Stimulated activated effector memory CD8-positive, alpha-beta T cell treated with anti-CD3 and anti-CD28 coated beads, Interleukin-12 subunit alpha, Interleukin-12 subunit beta, amount 100 ng/mL, for 72 hours (primary cell): ENCODE results near the gene STRN4.

ENCODE experiments used
- ATAC-seq: fragments of 150-1000 bp; cut with Tn5 transposase; 2 replicates; pipeline ENCODE4 v1.10.0; 2021
- DNase-seq, 2 donors: peaks; one replicate each; pipeline ENCODE4 v3.0.0; 2021 to 2022; ENCODE audit warnings: low spot score in 2 of 2
- H3K27ac Mint-ChIP-seq: one replicate; pipeline ENCODE4 v1.8.0; 2022; ENCODE audit warnings: mild to moderate bottlenecking, mixed read lengths
- H3K36me3 Mint-ChIP-seq: one replicate; pipeline ENCODE4 v1.8.0; 2022; ENCODE audit warnings: mild to moderate bottlenecking, mixed read lengths
- H3K4me1 Mint-ChIP-seq: one replicate; pipeline ENCODE4 v1.8.0; 2022; ENCODE audit warnings: mixed read lengths
- H3K4me3 Mint-ChIP-seq: one replicate; pipeline ENCODE4 v1.8.0; 2022; ENCODE audit warnings: mild to moderate bottlenecking, mixed read lengths
- H3K9me3 Mint-ChIP-seq: one replicate; pipeline ENCODE4 v1.8.0; 2022; ENCODE audit warnings: mixed read lengths

Gene STRN4

GRCh38 chr19:46746281-46747057 is at the start of gene STRN4:
TSS of gene STRN4 (minus strand) at chr19:46746450. CDS start at chr19:46746430, 20 bp downstream.
- DNase-seq (peak; percentile 41 to 70), ATAC-seq (peak; percentile 80)
- Mint-ChIP-seq H3K27ac (peak within 1 kb of the TSS; percentile 95), H3K4me3 (peak within 1 kb of the TSS; percentile 93), H3K36me3 (peaks cover 71% of the 10 kb centered on the region), H3K4me1 (peaks cover 62% of the 10 kb centered on the region), H3K9me3 (no peaks in the 10 kb centered on the region)

- no peak overlapping the region for H3K4me3 Mint-ChIP-seq
- ATAC-seq (no peak), DNase-seq (no peak)
- H3K4me1 Mint-ChIP-seq = peaks cover 21% of the 10 kb centered on the region
- H3K9me3 Mint-ChIP-seq = no peaks in the 10 kb centered on the region
- peak overlapping the region; percentile 58 for H3K27ac Mint-ChIP-seq
- peaks cover 18% of the 10 kb centered on the region for H3K36me3 Mint-ChIP-seq
Observed at GRCh38 chr19:46791944-46792343, 45.7 kb upstream of the STRN4 start.

- peak overlapping the region; percentile 99 for H3K4me3 Mint-ChIP-seq
Observed at GRCh38 chr19:46789371-46789770, 43.1 kb upstream of the STRN4 start.

GRCh38 chr19:46788968-46789338 is 42.7 kb upstream of the STRN4 start:
- ATAC-seq (no peak), DNase-seq (no peak)
- Mint-ChIP-seq H3K4me3 (peak overlapping the region; percentile 99), H3K4me1 (peaks cover 48% of the 10 kb centered on the region), H3K27ac (peak overlapping the region; percentile 100), H3K9me3 (no peaks in the 10 kb centered on the region), H3K36me3 (peaks cover 48% of the 10 kb centered on the region)

More at GRCh38 chr19:46789371-46789770, 43.1 kb upstream of the STRN4 start:
- Mint-ChIP-seq H3K9me3 (no peaks in the 10 kb centered on the region), H3K36me3 (peaks cover 44% of the 10 kb centered on the region), H3K27ac (peak overlapping the region; percentile 100), H3K4me1 (peaks cover 44% of the 10 kb centered on the region)
- ATAC-seq (no peak), DNase-seq (no peak)

GRCh38 chr19:46788262-46788967 is 42.2 kb upstream of the STRN4 start, which contains the start of gene SLC1A5:
TSS of gene SLC1A5 (minus strand) at chr19:46788594. CDS start at chr19:46787965, 629 bp downstream.
- Mint-ChIP-seq H3K4me3 (peak within 1 kb of the TSS; percentile 99), H3K4me1 (peaks cover 54% of the 10 kb centered on the region), H3K27ac (peak within 1 kb of the TSS; percentile 100), H3K9me3 (no peaks in the 10 kb centered on the region), H3K36me3 (peaks cover 54% of the 10 kb centered on the region)
- ATAC-seq (peak; percentile 84), DNase-seq (peak; percentile 95 to 100)

GRCh38 chr19:46787331-46788261 is 41.3 kb upstream of the STRN4 start:
- H3K4me3 Mint-ChIP-seq = peak overlapping the region; percentile 99
- peaks cover 62% of the 10 kb centered on the region for H3K36me3 Mint-ChIP-seq
- H3K4me1 Mint-ChIP-seq = peaks cover 61% of the 10 kb centered on the region
- DNase-seq (peak; percentile 36 to 72), ATAC-seq (no peak)
- peak overlapping the region; percentile 100 for H3K27ac Mint-ChIP-seq
- no peaks in the 10 kb centered on the region for H3K9me3 Mint-ChIP-seq

- peaks cover 61% of the 10 kb centered on the region for H3K4me1 Mint-ChIP-seq
- H3K9me3 Mint-ChIP-seq = no peaks in the 10 kb centered on the region
- peak overlapping the region; percentile 99 for H3K4me3 Mint-ChIP-seq
- H3K27ac Mint-ChIP-seq = peak overlapping the region; percentile 100
- DNase-seq = peak in 1 of 2 donors; percentile 72
- ATAC-seq = no peak
- peaks cover 68% of the 10 kb centered on the region for H3K36me3 Mint-ChIP-seq
Observed at GRCh38 chr19:46787040-46787330, 40.7 kb upstream of the STRN4 start.

- Mint-ChIP-seq H3K4me3 (peak overlapping the region; percentile 99), H3K36me3 (peaks cover 73% of the 10 kb centered on the region), H3K9me3 (no peaks in the 10 kb centered on the region), H3K4me1 (peaks cover 63% of the 10 kb centered on the region), H3K27ac (peak overlapping the region; percentile 100)
- DNase-seq (peak; percentile 66 to 94), ATAC-seq (peak; percentile 73)
Observed at GRCh38 chr19:46786236-46787039, 40.2 kb upstream of the STRN4 start.

GRCh38 chr19:46785980-46786235 is 39.7 kb upstream of the STRN4 start:
- H3K4me1 Mint-ChIP-seq = peaks cover 63% of the 10 kb centered on the region
- no peak for ATAC-seq
- H3K36me3 Mint-ChIP-seq = peaks cover 79% of the 10 kb centered on the region
- DNase-seq = no peak
- H3K4me3 Mint-ChIP-seq = peak overlapping the region; percentile 99
- H3K27ac Mint-ChIP-seq = peak overlapping the region; percentile 100
- no peaks in the 10 kb centered on the region for H3K9me3 Mint-ChIP-seq

- no peaks in the 10 kb centered on the region for H3K9me3 Mint-ChIP-seq
- H3K4me1 Mint-ChIP-seq = peaks cover 63% of the 10 kb centered on the region
- H3K36me3 Mint-ChIP-seq = peaks cover 85% of the 10 kb centered on the region
- H3K4me3 Mint-ChIP-seq = peak overlapping the region; percentile 99
- ATAC-seq (no peak), DNase-seq (peak in 1 of 2 donors; percentile 68)
- H3K27ac Mint-ChIP-seq = peak overlapping the region; percentile 100
Observed at GRCh38 chr19:46785054-46785979, 39.1 kb upstream of the STRN4 start.

- H3K4me1 Mint-ChIP-seq = peaks cover 63% of the 10 kb centered on the region
- H3K9me3 Mint-ChIP-seq = no peaks in the 10 kb centered on the region
- H3K27ac Mint-ChIP-seq = peak overlapping the region; percentile 100
- peak; percentile 64 for ATAC-seq
- H3K4me3 Mint-ChIP-seq = peak overlapping the region; percentile 99
- peaks cover 93% of the 10 kb centered on the region for H3K36me3 Mint-ChIP-seq
- DNase-seq = peak; percentile 38 to 90
Observed at GRCh38 chr19:46784262-46785053, 38.2 kb upstream of the STRN4 start.

- H3K4me1 Mint-ChIP-seq = peaks cover 63% of the 10 kb centered on the region
- peak overlapping the region; percentile 99 for H3K4me3 Mint-ChIP-seq
- H3K27ac Mint-ChIP-seq = peak overlapping the region; percentile 100
- DNase-seq (no peak), ATAC-seq (no peak)
- no peaks in the 10 kb centered on the region for H3K9me3 Mint-ChIP-seq
- peaks cover 100% of the 10 kb centered on the region for H3K36me3 Mint-ChIP-seq
Observed at GRCh38 chr19:46783670-46784069, 37.4 kb upstream of the STRN4 start.

- Mint-ChIP-seq H3K4me3 (peak overlapping the region; percentile 99), H3K9me3 (no peaks in the 10 kb centered on the region), H3K27ac (peak overlapping the region; percentile 100), H3K36me3 (peaks cover 100% of the 10 kb centered on the region), H3K4me1 (peaks cover 70% of the 10 kb centered on the region)
- DNase-seq (no peak), ATAC-seq (no peak)
Observed at GRCh38 chr19:46782355-46783019, 36.2 kb upstream of the STRN4 start.
